AG10803 (cell line): ENCODE results near the gene SCAMP5.

Experiments
- DNase-seq: peaks from one replicate; pipeline ENCODE4 v3.0.0; 2010; ENCODE audit warnings: low read depth
- H3K4me3 ChIP-seq: 2 replicates; pipeline ENCODE4 v1.5.1; 2011; ENCODE audit warnings: mild to moderate bottlenecking, low read length, control low read depth
- CTCF ChIP-seq: conservative IDR thresholded peaks from 2 replicates; pipeline ENCODE4 v1.5.1; 2011; ENCODE audit warnings: mild to moderate bottlenecking, low read length, control low read depth, inconsistent platforms

SCAMP5 gene

GRCh38 chr15:75065467-75065850, 70.1 kb downstream of the SCAMP5 start:
- no peak for DNase-seq
- no peak for TF ChIP-seq CTCF
- H3K4me3 ChIP-seq = no peak overlapping the region

- no peak overlapping the region for H3K4me3 ChIP-seq
- no peak for TF ChIP-seq CTCF
- DNase-seq = no peak
These were observed 70.6 kb downstream of the SCAMP5 start for GRCh38 chr15:75065851-75066509.

- no peak overlapping the region for H3K4me3 ChIP-seq
- peak; percentile 20 for DNase-seq
- TF ChIP-seq CTCF = no peak
These were observed 71.9 kb downstream of the SCAMP5 start for GRCh38 chr15:75067123-75067830.

- DNase-seq = no peak
- TF ChIP-seq CTCF = no peak
These were observed 73.4 kb downstream of the SCAMP5 start for GRCh38 chr15:75068748-75069147.

GRCh38 chr15:75069301-75069925, 74.0 kb downstream of the SCAMP5 start:
- no peak for TF ChIP-seq CTCF
- DNase-seq = no peak

More at GRCh38 chr15:75068748-75069147, 73.4 kb downstream of the SCAMP5 start:
- H3K4me3 ChIP-seq = no peak overlapping the region

GRCh38 chr15:75070674-75071073, 75.3 kb downstream of the SCAMP5 start:
- TF ChIP-seq CTCF = no peak
- DNase-seq = no peak
- no peak overlapping the region for H3K4me3 ChIP-seq

More at GRCh38 chr15:75069301-75069925, 74.0 kb downstream of the SCAMP5 start:
- H3K4me3 ChIP-seq = no peak overlapping the region
